Measurements from ENCODE around the gene RAD51B.

The RAD51B gene

GRCh38 chr14:68039593-68039992, 220.0 kb downstream of the RAD51B start:
- no peaks in the 10 kb centered on the region for H3K36me3 ChIP-seq (replicated peaks)
- no peak for TF ChIP-seq CTCF (IDR thresholded peaks at IDR 0.05; ENCODE audit: low read depth, low read length, missing control alignments)
- in situ Hi-C loops (cut with HindIII; ENCODE audit: low pct_ligation_motif_present, low sequenced_read_pairs) = no loop called here
- no peak overlapping the region for H3K27ac ChIP-seq
- no peaks in the 10 kb centered on the region for H3K27me3 ChIP-seq (replicated peaks)
- H3K4me3 ChIP-seq (ENCODE audit: low read depth, low read length) = no peak overlapping the region
- DNase-seq = no peak

- H3K36me3 ChIP-seq (replicated peaks) = no peaks in the 10 kb centered on the region
- DNase-seq = no peak
- H3K4me3 ChIP-seq (ENCODE audit: low read depth, low read length) = no peak overlapping the region
- no peak overlapping the region for H3K27ac ChIP-seq
- in situ Hi-C loops (cut with HindIII; ENCODE audit: low pct_ligation_motif_present, low sequenced_read_pairs) = no loop called here
- H3K27me3 ChIP-seq (replicated peaks) = no peaks in the 10 kb centered on the region
- no peak for TF ChIP-seq CTCF (IDR thresholded peaks at IDR 0.05; ENCODE audit: low read depth, low read length, missing control alignments)
These were observed 221.2 kb downstream of the RAD51B start for GRCh38 chr14:68040633-68041369.

- no peak for TF ChIP-seq CTCF (IDR thresholded peaks at IDR 0.05; ENCODE audit: low read depth, low read length, missing control alignments)
- in situ Hi-C loops (cut with HindIII; ENCODE audit: low pct_ligation_motif_present, low sequenced_read_pairs) = no loop called here
These were observed 222.3 kb downstream of the RAD51B start for GRCh38 chr14:68041876-68042354.

GRCh38 chr14:68042586-68043210, 223.1 kb downstream of the RAD51B start:
- in situ Hi-C loops (cut with HindIII; ENCODE audit: low pct_ligation_motif_present, low sequenced_read_pairs) = no loop called here
- Histone ChIP-seq H3K27ac (no peak overlapping the region), H3K27me3 (replicated peaks) (no peaks in the 10 kb centered on the region), H3K4me3 (ENCODE audit: low read depth, low read length) (no peak overlapping the region), H3K36me3 (replicated peaks) (no peaks in the 10 kb centered on the region)
- DNase-seq = no peak
- TF ChIP-seq CTCF (IDR thresholded peaks at IDR 0.05; ENCODE audit: low read depth, low read length, missing control alignments) = no peak

More at GRCh38 chr14:68041876-68042354, 222.3 kb downstream of the RAD51B start:
- H3K27ac ChIP-seq = no peak overlapping the region
- no peak overlapping the region for H3K4me3 ChIP-seq (ENCODE audit: low read depth, low read length)
- H3K36me3 ChIP-seq (replicated peaks) = no peaks in the 10 kb centered on the region
- H3K27me3 ChIP-seq (replicated peaks) = no peaks in the 10 kb centered on the region
- DNase-seq = no peak

- no peak for TF ChIP-seq CTCF (IDR thresholded peaks at IDR 0.05; ENCODE audit: low read depth, low read length, missing control alignments)
- Histone ChIP-seq H3K27me3 (replicated peaks) (no peaks in the 10 kb centered on the region), H3K36me3 (replicated peaks) (no peaks in the 10 kb centered on the region), H3K27ac (no peak overlapping the region), H3K4me3 (ENCODE audit: low read depth, low read length) (no peak overlapping the region)
- in situ Hi-C loops (cut with HindIII; ENCODE audit: low pct_ligation_motif_present, low sequenced_read_pairs) = no loop called here
- DNase-seq = no peak
These were observed 224.2 kb downstream of the RAD51B start for GRCh38 chr14:68043752-68044151.
